GM23338 (cell line): Measurements from ENCODE around the gene DYNLT2B. TPM values are rescaled to one million over a fixed set of nuclear protein-coding genes. Genes with fewer than 3 reads are reported as not detected.

Source experiments
- ATAC-seq: fragments of 200-7000 bp; cut with Tn5 transposase; 3 replicates; pipeline ENCODE4 v1.9.1; 2020
- DNase-seq: peaks from one replicate; pipeline ENCODE4 v3.0.0-alpha.2; 2015; ENCODE audit warnings: low spot score
- H2AFZ ChIP-seq: fragments of 200-600 bp; sonication (generic); 2 replicates; pipeline ENCODE4 v1.8.0; 2016; ENCODE audit warnings: antibody characterized with exemption, mild to moderate bottlenecking, moderate library complexity
- H3F3A ChIP-seq: fragments of 200-600 bp; sonication (generic); replicated peaks from 2 replicates; pipeline ENCODE4 v1.8.0; 2017; ENCODE audit warnings: antibody characterized with exemption, mixed run types, low read depth
- H3K27ac ChIP-seq: fragments of 200-600 bp; sonication (generic); 2 replicates; pipeline ENCODE4 v1.6.1; 2016; ENCODE audit warnings: low read depth
- H3K27me3 ChIP-seq: fragments of 200-600 bp; sonication (generic); 2 replicates; pipeline ENCODE4 v1.8.0; 2016; ENCODE audit warnings: mild to moderate bottlenecking, mixed run types, moderate library complexity; ENCODE audit not compliant: insufficient read depth
- H3K36me3 ChIP-seq: fragments of 200-600 bp; sonication (generic); 2 replicates; pipeline ENCODE4 v1.8.0; 2016; ENCODE audit warnings: mild to moderate bottlenecking; ENCODE audit not compliant: insufficient read depth
- H3K4me1 ChIP-seq: fragments of 200-600 bp; sonication (generic); 2 replicates; pipeline ENCODE4 v1.8.0; 2016; ENCODE audit warnings: mild to moderate bottlenecking, moderate library complexity; ENCODE audit not compliant: insufficient read depth
- H3K4me2 ChIP-seq: fragments of 200-600 bp; sonication (generic); 2 replicates; pipeline ENCODE4 v1.7.1; 2017; ENCODE audit warnings: mixed run types
- H3K4me3 ChIP-seq: fragments of 200-600 bp; sonication (generic); 2 replicates; pipeline ENCODE4 v1.6.1; 2016; ENCODE audit warnings: mixed run types
- H3K79me2 ChIP-seq: fragments of 200-600 bp; sonication (generic); replicated peaks from 2 replicates; pipeline ENCODE4 v1.8.0; 2017; ENCODE audit warnings: mild to moderate bottlenecking; ENCODE audit not compliant: insufficient read depth
- H3K9me2 ChIP-seq: fragments of 200-600 bp; sonication (generic); 2 replicates; pipeline ENCODE4 v1.8.0; 2017; ENCODE audit not compliant: insufficient read depth
- H4K20me1 ChIP-seq: fragments of 200-600 bp; sonication (generic); replicated peaks from 2 replicates; pipeline ENCODE4 v1.8.0; 2017; ENCODE audit warnings: mild to moderate bottlenecking; ENCODE audit not compliant: insufficient read depth
- H3K27ac Mint-ChIP-seq: 2 replicates; pipeline ENCODE4 v1.8.0; 2020; ENCODE audit warnings: inconsistent platforms, mild to moderate bottlenecking, moderate library complexity, mixed read lengths
- H3K27me3 Mint-ChIP-seq: 3 replicates; pipeline ENCODE4 v1.8.0; 2022; ENCODE audit warnings: low read depth, mild to moderate bottlenecking, moderate library complexity, mixed read lengths, inconsistent platforms; ENCODE audit not compliant: insufficient read depth, poor library complexity
- H3K36me3 Mint-ChIP-seq: 3 replicates; pipeline ENCODE4 v1.8.0; 2021; ENCODE audit warnings: low read depth, mild to moderate bottlenecking, inconsistent platforms, moderate library complexity, mixed read lengths
- H3K4me1 Mint-ChIP-seq: 3 replicates; pipeline ENCODE4 v1.8.0; 2020; ENCODE audit warnings: mild to moderate bottlenecking, inconsistent platforms, mixed read lengths
- H3K4me3 Mint-ChIP-seq: 3 replicates; pipeline ENCODE4 v1.8.0; 2021; ENCODE audit warnings: moderate library complexity, mild to moderate bottlenecking, inconsistent platforms, mixed read lengths
- H3K9me3 Mint-ChIP-seq: 3 replicates; pipeline ENCODE4 v1.8.0; 2020; ENCODE audit warnings: moderate library complexity, mild to moderate bottlenecking, inconsistent platforms, mixed read lengths
- EZH2 ChIP-seq: fragments of 200-600 bp; sonication (generic); IDR thresholded peaks from one replicate; pipeline ENCODE4 v1.8.0; 2017; ENCODE audit warnings: antibody characterized with exemption, mild to moderate bottlenecking, low read depth; ENCODE audit not compliant: unreplicated experiment
- EZH2phosphoT487 ChIP-seq: fragments of 200-600 bp; sonication (generic); IDR thresholded peaks from one replicate; pipeline ENCODE4 v1.8.1; 2018; ENCODE audit warnings: antibody characterized with exemption; ENCODE audit not compliant: unreplicated experiment
- NANOG ChIP-seq: IDR thresholded peaks from 2 replicates; pipeline ENCODE4 v1.6.1; 2016; ENCODE audit warnings: antibody characterized with exemption, borderline replicate concordance
- ZNF331 ChIP-seq: fragments of 250-450 bp; sonication (Bioruptor Pico); IDR thresholded peaks from 2 replicates; pipeline ENCODE4 v1.5.0; 2020; ENCODE audit warnings: low read depth, mild to moderate bottlenecking, moderate library complexity
- polyA plus RNA-seq: library from polyadenylated mRNA; unstranded; fragments of >200 nt; fragmentation: Nextera tagmentation; extraction: Ambion mirVana; gene quantifications from 2 replicates; pipeline ENCODE4 v1.2.1, GENCODE V29; 2016
- total RNA-seq: library from RNA; depleted of rRNA; stranded (reverse); fragments of >200 nt; shearing (Covaris generic); gene quantifications from 2 replicates; pipeline ENCODE4 v1.2.3, GENCODE V29; 2014
- TF ChIP-seq, protein P1 (sequence below): IDR thresholded peaks from one replicate; pipeline ENCODE4 v1.6.1; 2018; ENCODE audit warnings: antibody characterized with exemption; ENCODE audit not compliant: unreplicated experiment
- TF ChIP-seq, protein P2 (sequence below): fragments of 250-450 bp; sonication (Bioruptor Pico); IDR thresholded peaks from 2 replicates; pipeline ENCODE4 v1.5.0; 2020; ENCODE audit warnings: mild to moderate bottlenecking, moderate library complexity

DYNLT2B gene
- total and polyA plus RNA-seq, 2 experiments from 2014 or later: 11.3 to 42.7 TPM

DNA sequence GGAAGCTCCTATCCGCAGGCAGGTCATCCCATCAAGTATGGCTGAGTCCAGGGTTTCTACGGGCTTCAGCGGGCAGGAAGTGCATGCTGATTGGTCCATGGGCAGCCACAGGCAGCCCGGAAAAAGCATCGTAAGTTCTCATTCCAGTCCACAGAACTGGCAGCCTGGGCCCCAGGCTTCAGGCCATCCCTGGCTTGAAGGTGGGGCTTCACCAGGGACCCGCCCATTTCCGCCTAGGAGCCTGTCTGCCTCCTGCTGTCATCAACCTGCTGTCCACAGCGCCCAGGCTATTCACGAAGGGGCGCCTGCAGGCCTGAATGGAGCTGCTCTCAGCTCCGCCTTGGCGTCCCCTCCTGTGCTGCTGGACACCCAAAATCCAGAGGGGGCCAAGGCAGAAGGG lies 44.4 kb downstream of the DYNLT2B start:
- Histone ChIP-seq H3F3A (no peaks in the 10 kb centered on the region), H3K36me3 (peaks cover 6% of the 10 kb centered on the region; the same call in 1 of the 2 replicates), H3K79me2 (peaks cover 35% of the 10 kb centered on the region), H4K20me1 (no peaks in the 10 kb centered on the region), H2AFZ (no peak overlapping the region), H3K27me3 (no peaks in the 10 kb centered on the region), H3K9me2 (no peaks in the 10 kb centered on the region), H3K27ac (no peak overlapping the region), H3K4me3 (no peak overlapping the region), H3K4me1 (no peaks in the 10 kb centered on the region), H3K4me2 (no peak overlapping the region)
- Mint-ChIP-seq H3K27ac (no peak overlapping the region), H3K9me3 (peaks cover 27% of the 10 kb centered on the region), H3K4me3 (no peak overlapping the region), H3K27me3 (peaks cover 1% of the 10 kb centered on the region), H3K36me3 (peaks cover 57% of the 10 kb centered on the region), H3K4me1 (no peaks in the 10 kb centered on the region)
- TF ChIP-seq NANOG: no peak
- no peak for ATAC-seq
- DNase-seq: no peak

DNA sequence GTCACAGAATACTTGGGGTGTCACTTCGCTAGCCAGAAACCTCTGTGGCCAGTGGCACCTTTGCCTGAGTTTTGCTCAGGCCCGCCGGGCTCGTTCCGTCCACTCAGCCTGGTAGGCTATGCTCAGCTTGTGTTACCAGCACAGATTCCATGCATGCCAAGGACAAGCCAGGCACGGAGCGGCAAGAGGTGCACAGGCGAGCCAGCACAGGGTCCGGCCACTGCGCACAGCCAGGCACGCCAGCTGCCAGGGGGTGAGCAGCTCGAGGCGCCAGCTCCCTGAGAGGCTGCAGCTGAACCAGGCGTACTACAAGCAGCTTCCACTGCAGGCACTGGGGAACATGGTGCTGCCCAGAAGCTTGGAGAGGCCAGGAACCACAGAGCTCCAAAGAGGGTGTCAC lies 45.2 kb downstream of the DYNLT2B start:
- H3K27ac Mint-ChIP-seq: no peak overlapping the region
- peaks cover 6% of the 10 kb centered on the region; the same call in 1 of the 2 replicates for H3K36me3 ChIP-seq
- DNase-seq: no peak
- no peak overlapping the region for H3K4me3 ChIP-seq
- no peaks in the 10 kb centered on the region for H3K4me1 ChIP-seq
- H2AFZ ChIP-seq: no peak overlapping the region
- H3K4me1 Mint-ChIP-seq: peaks cover 3% of the 10 kb centered on the region; the same call in 2 of the 3 replicates
- no peak overlapping the region for H3K4me3 Mint-ChIP-seq
- no peaks in the 10 kb centered on the region for H3K27me3 ChIP-seq
- no peak overlapping the region for H3K4me2 ChIP-seq
- ATAC-seq: no peak
- no peak overlapping the region for H3K27ac ChIP-seq
- H3K36me3 Mint-ChIP-seq: peaks cover 58% of the 10 kb centered on the region
- peaks cover 1% of the 10 kb centered on the region for H3K27me3 Mint-ChIP-seq
- peaks cover 27% of the 10 kb centered on the region for H3K9me3 Mint-ChIP-seq
- H3K9me2 ChIP-seq: no peaks in the 10 kb centered on the region
- no peaks in the 10 kb centered on the region for H3F3A ChIP-seq
- TF ChIP-seq EZH2 (no peak), EZH2phosphoT487 (no peak), NANOG (no peak), ZNF331 (no peak)
- TF ChIP-seq, protein P1, sequence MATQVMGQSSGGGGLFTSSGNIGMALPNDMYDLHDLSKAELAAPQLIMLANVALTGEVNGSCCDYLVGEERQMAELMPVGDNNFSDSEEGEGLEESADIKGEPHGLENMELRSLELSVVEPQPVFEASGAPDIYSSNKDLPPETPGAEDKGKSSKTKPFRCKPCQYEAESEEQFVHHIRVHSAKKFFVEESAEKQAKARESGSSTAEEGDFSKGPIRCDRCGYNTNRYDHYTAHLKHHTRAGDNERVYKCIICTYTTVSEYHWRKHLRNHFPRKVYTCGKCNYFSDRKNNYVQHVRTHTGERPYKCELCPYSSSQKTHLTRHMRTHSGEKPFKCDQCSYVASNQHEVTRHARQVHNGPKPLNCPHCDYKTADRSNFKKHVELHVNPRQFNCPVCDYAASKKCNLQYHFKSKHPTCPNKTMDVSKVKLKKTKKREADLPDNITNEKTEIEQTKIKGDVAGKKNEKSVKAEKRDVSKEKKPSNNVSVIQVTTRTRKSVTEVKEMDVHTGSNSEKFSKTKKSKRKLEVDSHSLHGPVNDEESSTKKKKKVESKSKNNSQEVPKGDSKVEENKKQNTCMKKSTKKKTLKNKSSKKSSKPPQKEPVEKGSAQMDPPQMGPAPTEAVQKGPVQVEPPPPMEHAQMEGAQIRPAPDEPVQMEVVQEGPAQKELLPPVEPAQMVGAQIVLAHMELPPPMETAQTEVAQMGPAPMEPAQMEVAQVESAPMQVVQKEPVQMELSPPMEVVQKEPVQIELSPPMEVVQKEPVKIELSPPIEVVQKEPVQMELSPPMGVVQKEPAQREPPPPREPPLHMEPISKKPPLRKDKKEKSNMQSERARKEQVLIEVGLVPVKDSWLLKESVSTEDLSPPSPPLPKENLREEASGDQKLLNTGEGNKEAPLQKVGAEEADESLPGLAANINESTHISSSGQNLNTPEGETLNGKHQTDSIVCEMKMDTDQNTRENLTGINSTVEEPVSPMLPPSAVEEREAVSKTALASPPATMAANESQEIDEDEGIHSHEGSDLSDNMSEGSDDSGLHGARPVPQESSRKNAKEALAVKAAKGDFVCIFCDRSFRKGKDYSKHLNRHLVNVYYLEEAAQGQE: no peak
- TF ChIP-seq, protein P2, sequence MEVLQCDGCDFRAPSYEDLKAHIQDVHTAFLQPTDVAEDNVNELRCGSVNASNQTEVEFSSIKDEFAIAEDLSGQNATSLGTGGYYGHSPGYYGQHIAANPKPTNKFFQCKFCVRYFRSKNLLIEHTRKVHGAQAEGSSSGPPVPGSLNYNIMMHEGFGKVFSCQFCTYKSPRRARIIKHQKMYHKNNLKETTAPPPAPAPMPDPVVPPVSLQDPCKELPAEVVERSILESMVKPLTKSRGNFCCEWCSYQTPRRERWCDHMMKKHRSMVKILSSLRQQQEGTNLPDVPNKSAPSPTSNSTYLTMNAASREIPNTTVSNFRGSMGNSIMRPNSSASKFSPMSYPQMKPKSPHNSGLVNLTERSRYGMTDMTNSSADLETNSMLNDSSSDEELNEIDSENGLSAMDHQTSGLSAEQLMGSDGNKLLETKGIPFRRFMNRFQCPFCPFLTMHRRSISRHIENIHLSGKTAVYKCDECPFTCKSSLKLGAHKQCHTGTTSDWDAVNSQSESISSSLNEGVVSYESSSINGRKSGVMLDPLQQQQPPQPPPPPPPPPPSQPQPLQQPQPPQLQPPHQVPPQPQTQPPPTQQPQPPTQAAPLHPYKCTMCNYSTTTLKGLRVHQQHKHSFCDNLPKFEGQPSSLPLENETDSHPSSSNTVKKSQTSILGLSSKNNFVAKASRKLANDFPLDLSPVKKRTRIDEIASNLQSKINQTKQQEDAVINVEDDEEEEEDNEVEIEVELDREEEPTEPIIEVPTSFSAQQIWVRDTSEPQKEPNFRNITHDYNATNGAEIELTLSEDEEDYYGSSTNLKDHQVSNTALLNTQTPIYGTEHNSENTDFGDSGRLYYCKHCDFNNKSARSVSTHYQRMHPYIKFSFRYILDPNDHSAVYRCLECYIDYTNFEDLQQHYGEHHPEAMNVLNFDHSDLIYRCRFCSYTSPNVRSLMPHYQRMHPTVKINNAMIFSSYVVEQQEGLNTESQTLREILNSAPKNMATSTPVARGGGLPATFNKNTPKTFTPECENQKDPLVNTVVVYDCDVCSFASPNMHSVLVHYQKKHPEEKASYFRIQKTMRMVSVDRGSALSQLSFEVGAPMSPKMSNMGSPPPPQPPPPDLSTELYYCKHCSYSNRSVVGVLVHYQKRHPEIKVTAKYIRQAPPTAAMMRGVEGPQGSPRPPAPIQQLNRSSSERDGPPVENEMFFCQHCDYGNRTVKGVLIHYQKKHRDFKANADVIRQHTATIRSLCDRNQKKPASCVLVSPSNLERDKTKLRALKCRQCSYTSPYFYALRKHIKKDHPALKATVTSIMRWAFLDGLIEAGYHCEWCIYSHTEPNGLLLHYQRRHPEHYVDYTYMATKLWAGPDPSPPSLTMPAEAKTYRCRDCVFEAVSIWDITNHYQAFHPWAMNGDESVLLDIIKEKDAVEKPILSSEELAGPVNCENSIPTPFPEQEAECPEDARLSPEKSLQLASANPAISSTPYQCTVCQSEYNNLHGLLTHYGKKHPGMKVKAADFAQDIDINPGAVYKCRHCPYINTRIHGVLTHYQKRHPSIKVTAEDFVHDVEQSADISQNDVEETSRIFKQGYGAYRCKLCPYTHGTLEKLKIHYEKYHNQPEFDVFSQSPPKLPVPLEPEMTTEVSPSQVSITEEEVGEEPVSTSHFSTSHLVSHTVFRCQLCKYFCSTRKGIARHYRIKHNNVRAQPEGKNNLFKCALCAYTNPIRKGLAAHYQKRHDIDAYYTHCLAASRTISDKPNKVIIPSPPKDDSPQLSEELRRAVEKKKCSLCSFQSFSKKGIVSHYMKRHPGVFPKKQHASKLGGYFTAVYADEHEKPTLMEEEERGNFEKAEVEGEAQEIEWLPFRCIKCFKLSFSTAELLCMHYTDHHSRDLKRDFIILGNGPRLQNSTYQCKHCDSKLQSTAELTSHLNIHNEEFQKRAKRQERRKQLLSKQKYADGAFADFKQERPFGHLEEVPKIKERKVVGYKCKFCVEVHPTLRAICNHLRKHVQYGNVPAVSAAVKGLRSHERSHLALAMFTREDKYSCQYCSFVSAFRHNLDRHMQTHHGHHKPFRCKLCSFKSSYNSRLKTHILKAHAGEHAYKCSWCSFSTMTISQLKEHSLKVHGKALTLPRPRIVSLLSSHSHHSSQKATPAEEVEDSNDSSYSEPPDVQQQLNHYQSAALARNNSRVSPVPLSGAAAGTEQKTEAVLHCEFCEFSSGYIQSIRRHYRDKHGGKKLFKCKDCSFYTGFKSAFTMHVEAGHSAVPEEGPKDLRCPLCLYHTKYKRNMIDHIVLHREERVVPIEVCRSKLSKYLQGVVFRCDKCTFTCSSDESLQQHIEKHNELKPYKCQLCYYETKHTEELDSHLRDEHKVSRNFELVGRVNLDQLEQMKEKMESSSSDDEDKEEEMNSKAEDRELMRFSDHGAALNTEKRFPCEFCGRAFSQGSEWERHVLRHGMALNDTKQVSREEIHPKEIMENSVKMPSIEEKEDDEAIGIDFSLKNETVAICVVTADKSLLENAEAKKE (CRISPR knock-in tag): no peak
- H4K20me1 ChIP-seq: no peaks in the 10 kb centered on the region
- H3K79me2 ChIP-seq: peaks cover 28% of the 10 kb centered on the region
